Effector CD4-positive, alpha-beta T cell (primary cell): Measurements from ENCODE around the gene CCK. TPM values are rescaled to one million over a fixed set of nuclear protein-coding genes. Genes with fewer than 3 reads are reported as not detected.
"Not testable (repeated sequence)": the region's sequence is repeated elsewhere in the genome, so short reads cannot be mapped to it uniquely, and the experiment has no call there.

ENCODE experiments used
- DNase-seq: peaks from one replicate; pipeline ENCODE4 v3.0.0-alpha.2; 2020
- total RNA-seq: gene quantifications from one replicate; lab custom pipeline; 2026; lab: John Stamatoyannopoulos, UW

Gene CCK, protein sequence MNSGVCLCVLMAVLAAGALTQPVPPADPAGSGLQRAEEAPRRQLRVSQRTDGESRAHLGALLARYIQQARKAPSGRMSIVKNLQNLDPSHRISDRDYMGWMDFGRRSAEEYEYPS
- total RNA-seq = not detected

DNA sequence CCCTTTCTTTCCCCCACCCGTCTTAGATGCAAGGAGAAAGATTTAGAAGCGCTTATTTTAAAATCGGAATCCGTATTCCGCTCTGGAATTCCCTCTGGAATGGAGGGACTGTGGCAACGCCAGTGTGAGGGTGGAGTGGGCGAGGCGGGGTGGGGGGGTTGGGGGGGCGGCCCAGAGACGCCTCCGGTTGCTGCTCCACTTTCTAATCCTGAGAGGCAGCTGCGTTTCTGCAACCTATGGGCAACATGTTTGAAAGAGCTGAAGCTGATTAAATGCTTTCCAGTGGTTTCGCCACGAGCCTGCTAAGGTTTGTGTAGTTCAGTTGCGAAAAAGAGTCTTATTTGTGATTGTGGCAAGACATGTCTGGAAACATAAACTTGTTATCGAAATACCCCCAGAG lies at the start of gene CCK:
Gene CCK, minus strand, starts transcription at position 101 of the 400 bp plus-strand sequence. CDS start 2,555 bp downstream, outside the sequence.
- no peak for DNase-seq

DNA sequence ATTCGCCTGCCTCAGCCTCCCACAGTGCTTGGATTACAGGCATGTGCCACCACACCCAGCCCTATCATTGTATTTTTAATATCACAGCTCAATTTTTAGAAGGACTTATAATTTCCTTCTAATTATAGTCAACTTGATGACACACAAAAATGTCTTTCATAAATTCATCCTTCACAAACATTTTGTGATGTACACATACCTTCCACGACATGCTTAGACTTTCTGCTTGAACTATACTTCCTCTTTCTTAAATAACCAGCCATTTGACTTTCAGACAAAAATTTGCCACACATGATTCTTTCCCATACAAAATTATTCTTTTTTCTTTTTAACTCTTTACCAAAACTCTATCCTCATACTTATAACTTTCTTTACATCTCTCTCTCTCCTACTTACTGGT lies 48.4 kb upstream of the CCK start:
- DNase-seq = no peak

DNA sequence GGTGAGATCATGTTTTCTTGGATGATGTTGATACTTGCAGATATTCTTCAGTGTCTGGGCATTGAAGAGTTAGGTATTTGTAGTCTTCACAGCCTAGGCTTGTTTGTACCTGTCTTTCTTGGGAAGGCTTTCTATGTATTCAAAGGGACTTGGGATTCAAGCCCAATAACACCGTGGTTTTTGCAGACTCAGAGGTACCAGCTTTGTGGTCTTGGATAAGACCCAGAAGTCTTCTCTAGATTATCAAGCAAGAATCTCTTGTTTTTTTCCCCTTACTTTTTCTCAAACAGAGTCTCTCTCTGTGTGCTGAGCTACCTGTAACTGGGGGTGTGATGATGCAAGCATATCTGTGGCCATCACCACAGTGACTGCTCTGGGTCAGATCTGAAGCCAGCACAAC lies 42.7 kb upstream of the CCK start:
- DNase-seq = no peak

DNA sequence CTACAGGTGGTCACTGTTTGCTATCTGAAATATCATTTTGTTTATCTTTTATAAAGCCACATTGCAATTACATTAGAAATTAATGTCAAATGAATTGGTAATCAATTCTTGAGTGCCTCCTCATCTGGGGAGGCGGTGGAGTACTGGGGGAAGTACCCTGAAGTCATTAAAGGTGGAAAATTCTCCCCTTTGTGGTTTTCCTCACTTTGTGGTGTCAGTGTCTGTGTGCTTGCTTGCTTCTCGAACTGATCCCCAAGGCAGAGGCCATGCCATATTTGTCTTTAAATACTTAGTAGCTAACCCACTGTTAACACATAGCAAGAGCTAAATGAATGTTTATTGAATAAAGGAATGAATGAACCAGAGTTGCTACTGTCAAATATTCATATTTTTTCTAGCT lies 40.5 kb upstream of the CCK start:
- no peak for DNase-seq

DNA sequence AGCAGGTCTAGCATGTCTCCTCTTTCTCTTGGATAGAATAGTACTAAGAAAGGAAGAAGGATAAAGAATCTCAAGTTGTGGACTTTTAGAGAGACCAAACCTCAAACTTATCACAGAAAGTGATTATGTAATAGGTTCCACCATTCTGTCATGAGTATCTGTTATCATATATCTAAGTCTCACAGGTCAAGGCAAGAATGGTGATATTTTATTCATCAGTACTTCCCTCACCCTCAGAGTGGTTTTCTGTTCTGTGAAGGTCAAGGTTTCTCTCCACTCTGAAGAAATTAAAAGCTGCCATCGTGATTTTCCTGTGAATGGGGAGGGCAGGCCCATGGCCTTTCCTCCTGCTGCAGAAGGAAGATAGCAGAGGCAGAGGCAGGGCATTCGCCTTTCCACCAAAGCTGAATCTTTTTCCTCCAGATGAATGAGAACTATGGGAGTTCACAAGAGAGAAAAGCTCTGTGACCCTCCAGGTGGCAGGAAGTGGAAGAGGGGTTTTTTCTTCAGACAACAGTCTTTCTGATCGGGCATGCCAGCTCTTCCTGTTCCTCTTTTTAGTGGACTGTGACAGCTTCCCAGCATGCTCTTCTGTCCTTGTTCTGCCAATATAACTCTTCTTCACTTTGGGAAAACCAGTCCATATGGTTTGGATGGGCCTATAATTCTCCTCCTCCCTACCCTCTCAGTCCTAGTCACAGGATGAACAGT lies 37.1 kb upstream of the CCK start:
- DNase-seq = no peak

DNA sequence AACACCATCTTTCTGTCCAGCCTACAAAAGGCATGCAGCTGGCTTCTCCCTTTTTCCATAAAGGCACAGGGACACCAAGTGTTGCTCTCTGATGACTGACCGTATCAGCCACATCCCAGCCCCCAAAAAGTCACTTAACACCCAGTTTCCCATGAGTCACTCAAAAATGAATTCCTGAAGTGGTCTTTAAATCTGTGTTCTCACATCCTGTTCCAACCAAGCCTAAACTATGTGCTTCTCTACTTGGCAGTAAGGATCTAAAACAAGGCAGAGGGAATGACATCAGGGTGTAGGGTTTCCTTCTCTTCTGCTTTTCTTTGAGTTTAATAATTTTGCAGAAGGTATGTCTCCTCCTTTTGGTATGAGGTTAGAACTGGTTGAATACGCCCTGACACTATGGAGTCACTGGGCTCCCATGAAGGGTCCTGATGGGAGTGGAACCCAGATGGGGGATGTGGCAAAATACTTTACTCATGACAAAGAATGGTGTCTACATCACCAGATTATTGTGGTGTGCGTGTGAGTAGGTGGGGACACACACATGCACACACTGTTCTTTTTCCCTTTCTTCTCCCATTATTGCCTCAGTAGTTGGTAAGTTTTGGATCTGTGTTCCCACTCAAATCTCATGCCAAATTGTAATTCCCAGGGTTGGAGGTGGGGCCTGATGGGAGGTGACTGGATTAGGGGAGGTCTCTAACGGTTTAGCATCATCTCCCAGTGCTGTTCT lies 35.6 kb upstream of the CCK start:
- DNase-seq = no peak

DNA sequence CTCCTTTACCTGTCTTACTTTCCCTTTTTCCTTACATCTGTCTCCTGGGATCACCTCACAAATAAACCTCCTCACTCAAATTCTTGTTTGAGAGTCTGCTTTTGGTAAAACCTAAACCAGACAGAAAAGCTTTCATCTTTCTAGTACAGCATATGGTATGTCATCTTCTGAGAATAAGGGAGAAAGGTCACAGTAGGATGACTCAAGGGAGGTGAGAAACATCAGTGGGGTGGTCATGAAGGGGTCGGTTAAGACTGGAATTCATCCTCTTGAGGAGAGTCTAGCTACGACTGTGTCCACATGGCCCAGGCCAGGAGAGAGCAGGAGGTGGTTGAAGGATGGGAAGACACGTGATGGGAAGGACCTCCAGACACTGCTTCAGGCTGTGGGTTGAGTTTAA lies 34.8 kb upstream of the CCK start:
- no peak for DNase-seq

DNA sequence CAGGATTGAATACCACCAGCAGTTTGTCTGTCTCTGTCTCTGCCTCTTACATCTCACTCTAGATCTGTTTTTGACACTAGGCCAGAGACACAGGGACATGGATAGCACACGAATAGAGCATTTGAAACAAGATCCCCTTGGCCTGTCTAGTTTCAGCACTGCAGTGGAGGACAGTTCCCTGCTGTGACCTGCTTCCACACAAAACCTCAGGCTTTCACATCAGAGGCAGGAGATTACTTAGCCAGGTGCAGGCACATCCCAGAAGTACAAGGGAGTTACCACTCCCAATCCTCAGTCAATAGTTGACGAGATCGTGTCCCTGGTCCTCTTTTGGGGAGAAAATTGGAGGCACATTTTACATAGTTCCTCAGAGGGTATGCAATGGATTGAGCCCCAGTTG lies 34.0 kb upstream of the CCK start:
- no peak for DNase-seq

DNA sequence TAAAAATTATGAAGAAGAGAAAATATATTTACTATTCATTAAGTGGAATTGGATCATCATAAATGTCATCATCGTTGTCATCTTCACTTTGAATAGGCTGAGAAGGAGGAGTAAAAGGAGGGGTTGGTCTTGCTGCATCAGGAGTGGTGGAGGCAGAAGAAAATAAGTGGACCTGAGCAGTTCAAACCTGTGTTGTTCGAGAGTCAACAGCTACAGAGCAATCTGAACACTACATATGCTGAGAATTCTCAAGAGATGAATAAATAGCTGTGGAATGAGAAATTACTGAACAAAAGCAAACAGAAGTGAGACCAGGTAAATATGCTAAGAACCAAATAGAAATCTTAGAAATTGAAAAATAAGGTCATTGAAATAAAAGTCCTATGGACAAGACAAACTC lies 32.3 kb upstream of the CCK start:
- no peak for DNase-seq

DNA sequence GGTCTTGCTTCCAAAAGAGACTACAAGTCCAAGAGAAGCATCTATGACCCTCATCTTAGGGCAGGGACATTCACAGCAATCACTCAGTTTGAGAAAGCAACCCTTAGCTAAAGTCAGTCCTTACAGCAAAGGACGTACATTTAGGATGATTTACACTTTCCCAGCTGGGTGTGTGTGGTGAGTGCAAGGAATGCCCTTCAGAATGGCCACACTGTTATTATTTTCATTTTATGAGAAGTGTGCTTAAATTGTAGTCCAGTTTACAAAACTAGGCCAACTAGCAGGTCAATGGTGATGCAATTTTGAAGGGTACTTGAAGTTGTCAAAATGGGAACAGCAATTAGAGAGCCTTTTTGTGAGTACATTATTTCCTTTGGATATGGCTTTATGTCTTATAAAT lies 26.0 kb upstream of the CCK start:
- no peak for DNase-seq

DNA sequence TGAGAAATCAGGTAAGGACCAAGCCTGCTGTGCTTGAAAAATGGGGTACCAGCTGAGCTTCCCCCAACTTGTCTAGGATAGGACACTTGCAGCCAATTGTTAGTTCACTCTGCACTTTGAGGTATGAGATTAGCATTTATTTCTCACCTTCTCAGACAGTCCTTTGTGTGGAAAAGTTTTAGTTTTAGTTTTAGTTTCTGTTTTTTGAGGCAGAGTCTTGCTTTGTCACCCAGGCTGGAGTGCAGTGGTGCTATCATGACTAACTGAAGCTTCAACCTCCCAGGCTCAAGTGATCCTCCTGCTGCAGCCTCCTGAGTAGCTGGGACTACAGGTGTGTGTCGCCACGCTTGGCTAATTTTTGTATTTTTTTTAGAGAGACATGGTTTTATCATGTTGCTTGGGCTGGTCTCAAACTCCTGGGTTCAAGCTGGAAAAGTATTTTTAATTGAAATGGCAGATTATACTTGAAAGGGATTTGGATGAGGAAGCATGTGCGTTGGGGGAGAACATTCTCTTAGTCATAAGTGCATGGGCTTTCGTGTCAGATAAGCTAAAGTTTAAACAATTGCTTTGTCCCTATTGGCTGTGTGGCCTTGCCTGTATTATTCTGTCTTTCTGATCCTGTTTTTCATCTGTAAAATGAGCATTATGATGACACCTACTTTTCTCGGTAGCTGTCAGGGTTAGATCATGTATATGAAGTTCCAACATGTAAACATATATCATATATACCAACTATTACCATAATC lies 25.2 kb upstream of the CCK start:
- DNase-seq = no peak

DNA sequence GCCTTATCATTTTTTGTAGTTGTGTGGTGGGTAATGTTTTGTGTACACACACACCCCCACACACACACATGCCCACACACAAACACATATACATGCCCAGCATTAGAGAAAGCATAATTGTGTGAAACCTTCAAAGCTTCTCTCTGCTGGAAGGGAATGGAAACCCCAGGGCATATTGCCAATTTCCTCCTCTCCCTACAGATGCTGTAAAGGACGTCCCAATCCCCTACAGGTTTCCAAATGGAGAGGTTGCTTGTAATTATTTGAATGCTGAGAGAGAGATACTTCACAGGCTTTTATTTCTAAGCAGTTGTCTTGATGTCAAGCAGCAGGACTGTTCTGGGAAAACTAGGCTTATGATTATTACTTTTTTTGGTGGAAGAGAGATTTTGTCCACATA lies 23.0 kb upstream of the CCK start:
- DNase-seq = no peak

DNA sequence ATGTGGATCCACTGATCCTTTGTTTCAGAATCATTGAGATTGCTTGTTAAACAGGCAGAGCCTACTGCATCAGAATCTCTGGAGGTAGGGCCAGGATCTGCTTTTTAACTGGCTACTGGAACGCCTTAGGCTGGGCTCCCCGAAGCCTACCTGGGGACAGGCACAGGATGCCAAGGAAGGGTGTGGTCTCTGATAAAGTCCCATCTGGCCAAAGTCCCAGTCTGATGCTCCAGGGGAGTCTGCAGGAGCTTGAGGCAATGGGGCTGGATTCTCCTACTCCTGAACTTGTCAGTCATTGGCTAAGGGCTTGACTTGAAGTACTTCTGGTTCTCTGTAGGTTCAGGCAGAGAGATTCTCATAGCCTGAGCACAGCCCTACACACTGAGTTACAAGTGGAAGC lies 22.4 kb upstream of the CCK start:
- no peak for DNase-seq

DNA sequence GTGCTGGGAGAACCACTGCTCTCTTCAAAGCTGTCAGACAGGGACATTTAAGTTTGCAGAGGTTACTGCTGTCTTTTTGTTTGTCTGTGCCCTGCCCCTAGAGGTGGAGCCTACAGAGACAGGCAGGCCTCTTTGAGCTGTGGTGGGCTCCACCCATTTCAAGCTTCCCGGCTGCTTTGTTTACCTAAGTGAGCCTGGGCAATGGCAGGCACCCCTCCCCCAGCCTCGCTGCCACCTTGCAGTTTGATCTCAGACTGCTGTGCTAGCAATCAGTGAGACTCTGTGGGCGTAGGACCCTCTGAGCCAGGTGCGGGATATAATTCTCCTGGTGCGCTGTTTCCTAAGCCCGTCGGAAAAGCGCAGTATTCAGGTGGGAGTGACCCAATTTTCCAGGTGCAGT lies 21.4 kb upstream of the CCK start:
- not testable (repeated sequence) for DNase-seq

DNA sequence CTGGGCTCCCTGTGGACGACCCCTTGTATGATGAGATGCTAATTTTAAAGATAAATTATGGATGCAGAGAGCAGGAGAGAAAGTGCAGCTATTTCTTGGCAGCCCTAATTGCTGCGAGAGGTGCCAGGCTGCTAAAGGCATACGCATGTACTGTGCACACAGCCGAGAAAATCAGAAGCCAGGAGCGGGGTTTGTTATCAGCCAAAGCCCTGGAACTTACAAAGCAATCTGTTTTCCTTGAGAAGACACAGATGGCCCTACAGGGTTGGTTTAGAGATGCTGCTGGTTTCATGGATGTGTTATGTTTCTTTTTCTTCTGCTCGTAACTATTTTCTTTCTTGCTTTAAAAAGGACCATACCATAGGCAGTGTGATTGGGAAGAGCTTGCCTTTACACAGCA lies 11.7 kb upstream of the CCK start:
- DNase-seq = no peak

DNA sequence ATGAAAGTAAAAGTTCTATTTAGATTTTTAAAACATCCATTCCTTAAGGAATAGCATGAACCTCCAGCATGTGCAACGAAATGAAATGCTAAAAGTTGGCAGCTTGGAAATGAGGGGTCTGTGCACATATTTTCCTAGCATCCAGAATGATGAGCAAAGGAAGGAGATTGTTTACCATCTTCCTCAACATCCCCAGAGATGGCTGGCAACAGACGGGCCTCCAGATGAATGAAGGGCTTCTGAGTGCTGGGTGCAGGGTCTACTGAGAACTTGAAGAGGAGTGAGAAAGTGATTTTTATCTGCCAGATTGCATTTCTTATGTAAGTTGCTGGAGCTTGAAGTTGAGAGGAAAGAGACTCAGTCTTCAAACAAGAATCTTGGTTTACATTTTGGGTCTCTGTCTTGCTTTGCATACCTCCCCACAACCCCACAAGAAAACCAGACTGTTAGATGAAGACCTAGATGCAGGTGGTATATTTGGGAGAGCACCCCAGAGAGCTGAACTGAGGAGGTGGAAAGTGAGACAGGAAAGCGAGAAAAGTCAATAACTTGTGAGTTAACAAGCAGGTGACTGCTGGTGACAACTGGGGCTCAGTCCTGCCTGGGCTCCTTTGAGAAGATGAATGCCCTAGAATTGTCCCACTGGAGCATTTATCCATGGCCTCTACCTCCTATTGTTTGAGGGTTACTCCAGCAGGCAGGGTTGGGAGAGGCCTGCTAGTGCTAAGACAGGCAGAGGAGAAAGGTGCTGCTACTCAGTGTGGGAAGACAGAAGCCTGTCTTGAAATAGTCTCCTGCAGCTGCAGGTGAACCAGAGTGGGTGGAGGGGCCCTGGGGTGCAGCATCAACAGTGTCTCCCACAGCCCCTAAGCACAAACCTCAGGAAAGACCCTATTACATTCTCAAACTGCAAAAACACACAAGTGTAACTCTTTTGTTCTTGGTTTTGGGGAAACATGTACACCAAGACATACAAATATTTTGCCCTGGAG lies 10.5 kb upstream of the CCK start:
- DNase-seq = no peak

DNA sequence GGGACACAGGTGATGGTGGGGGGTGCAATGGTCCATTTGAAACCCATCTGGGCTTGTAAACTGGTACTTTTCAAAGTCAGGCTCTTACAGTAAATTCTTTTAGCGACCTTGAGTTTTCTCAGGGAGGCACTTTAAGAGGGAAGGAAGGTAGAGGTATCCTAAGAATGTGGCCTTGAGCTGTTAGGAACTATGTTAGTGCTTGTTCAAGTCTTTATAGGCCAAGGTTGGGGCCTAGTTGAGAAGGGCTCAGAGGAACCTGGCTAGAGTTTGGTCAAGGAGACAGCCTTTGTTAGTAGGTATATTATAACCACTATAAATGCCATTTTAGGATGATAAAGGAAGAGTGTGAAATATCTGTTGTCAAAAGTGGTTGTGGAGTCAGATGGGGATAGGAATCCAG lies 9.2 kb upstream of the CCK start:
- DNase-seq = no peak

DNA sequence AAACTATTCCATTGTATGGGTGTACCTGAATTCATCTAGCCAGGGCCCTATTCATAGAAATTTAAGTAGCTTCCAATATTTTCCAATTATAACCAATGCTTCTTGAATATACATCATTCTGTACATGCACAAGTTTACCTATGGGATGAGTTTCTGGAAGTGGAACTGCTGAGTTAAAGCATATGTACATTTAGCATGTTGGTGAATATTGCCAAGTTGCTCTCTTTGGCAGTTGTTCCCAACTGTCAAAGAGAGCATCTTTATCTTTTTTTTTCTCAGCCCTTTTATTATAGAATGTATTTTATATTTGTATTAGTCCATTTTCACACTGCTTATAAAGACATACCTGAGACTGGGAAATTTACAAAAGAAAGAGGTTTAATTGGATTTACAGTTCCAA lies 8.3 kb upstream of the CCK start:
- no peak for DNase-seq

DNA sequence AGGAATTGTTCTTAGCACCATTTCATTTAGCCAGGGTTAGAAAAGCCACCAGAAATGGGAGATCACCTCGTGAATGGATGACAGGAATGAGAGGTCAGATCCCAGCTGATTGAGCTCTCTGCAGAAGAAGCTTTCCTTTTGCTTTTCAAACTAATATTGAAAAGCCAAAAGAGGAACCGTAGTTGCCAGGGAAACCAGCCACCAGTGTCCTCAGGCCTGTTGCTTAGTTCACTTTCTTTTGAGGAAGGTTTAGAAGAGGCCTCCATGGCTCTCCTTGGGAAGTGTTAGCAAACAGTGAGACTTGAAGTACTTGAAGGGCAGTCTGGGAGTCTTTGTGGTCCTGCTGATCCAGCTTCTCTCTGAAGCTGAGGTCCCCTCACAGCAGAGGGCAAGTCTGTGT lies 7.4 kb upstream of the CCK start:
- no peak for DNase-seq

DNA sequence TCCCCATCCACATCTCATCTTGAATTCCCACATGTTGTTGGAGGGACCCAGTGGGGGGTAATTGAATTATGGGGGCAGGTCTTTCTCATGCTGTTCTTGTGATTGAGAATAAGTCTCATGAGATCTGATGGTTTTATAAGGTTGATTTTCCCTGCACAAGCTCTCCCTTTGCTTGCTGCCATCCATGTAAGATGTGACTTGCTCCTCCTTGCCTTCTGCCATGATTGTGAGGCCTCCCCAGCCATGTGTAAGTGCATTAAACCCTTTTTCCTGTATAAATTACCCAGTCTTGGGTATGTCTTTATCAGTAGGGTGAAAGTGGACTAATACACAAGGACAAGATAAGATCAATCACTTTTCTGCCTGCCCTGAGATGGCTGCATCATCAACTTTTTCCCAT lies 5.8 kb upstream of the CCK start:
- no peak for DNase-seq

DNA sequence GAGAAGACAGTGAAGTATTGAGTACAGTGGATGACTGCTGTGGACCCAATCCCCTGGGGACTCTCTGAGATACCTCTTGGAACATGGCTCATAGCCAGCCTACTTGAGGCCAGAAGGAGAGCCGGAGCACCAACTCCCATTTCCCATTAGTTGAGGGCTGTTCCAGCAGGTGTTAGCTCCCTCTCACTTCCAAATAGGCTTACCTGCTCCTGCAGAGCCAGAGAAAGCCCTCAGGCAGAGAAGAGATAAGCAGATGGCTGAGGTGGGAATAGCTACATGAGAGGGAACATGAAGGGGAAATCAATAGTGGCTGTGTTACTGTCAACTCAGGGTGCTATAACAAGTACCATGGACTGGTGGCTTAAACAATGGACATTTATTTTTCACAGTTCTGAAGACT lies 4.6 kb upstream of the CCK start:
- DNase-seq = no peak

DNA sequence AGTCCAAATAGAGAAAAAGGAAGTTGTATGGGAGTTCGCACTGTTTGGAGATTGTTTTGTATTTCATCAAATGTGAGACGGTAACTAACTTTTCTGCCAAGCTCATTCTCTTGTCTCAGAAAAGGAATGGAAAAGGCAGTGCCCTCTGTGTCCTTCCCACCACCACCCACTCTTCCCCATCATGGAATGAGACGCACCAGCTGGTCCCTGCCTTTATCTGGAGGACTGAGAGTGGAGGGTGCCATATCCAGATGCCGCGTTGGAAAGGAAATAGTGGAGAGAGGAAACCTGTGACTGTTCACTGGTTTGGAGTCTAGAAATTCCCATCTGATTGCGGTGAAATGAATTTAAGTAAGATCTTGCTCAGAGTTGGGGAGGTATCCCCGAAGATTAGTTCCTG lies 3.7 kb upstream of the CCK start:
- DNase-seq = no peak
